HK-2 (cell line): ENCODE data around the gene SMPD1.

ENCODE experiments used
- DNase-seq: peaks from one replicate; pipeline ENCODE4 v3.0.0-alpha.2; 2018; ENCODE audit not compliant: unreplicated experiment

The SMPD1 gene

GRCh38 chr11:6389905-6390717 is at the start of gene SMPD1:
Gene SMPD1 (plus strand): TSS chr11:6390474. CDS start chr11:6390599, 125 bp downstream.
- DNase-seq: peak; percentile 79

DNA sequence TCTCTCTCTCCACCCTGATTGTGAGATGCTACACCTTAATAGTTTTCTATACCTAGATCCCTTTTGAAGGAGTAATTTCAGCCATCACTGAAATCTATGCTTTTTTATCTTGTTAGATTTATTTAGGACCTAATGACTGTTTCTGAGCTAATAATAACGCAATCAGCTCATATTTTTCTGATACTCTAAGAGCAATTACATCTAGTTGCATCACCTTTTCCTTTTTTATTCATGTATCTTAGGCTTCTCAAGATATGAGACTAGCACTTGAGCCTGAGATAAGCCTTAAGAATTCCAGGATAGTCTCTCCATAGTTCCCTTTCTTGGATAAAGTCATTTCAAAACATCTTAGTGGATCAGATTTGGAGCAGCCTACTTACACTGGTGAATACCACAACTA is 44.9 kb upstream of the SMPD1 start:
- DNase-seq: no peak

DNA sequence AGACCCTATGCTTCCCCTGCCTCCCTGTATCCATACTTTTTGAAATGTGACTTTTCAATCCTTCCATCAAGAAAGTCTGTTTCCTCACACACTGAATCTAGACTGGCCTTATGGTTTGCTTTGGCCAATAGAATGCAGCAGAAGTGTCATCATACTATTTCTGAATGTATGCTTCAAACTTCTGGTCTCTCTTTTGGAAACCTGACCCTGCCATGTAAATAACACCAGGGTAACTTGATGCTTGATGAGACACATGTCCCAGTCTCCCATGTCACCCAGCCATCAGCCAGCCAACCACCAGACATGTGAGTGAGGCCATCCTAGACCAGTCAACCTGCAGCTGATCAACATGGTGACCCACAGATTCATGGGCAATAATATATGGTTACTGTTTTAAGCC is 40.2 kb upstream of the SMPD1 start:
- DNase-seq: no peak

DNA sequence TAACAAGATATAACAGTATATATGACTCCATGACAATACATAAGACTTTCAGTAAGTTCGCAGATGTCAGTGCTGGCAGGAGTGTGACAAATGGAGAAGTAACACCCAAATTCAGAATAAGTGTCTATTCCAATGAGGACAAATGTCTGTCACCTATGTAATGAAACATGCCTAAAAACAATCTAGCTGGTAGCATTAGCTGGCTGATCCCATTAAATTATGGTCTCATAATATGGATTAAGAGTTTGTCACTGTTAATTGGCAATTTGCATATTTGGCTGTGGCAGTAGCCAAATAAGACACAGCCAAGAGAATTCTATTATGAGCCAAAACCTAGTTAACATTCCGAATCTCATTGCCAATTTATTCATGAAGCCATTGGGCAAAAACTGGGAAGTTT is 39.8 kb upstream of the SMPD1 start:
- no peak for DNase-seq

DNA sequence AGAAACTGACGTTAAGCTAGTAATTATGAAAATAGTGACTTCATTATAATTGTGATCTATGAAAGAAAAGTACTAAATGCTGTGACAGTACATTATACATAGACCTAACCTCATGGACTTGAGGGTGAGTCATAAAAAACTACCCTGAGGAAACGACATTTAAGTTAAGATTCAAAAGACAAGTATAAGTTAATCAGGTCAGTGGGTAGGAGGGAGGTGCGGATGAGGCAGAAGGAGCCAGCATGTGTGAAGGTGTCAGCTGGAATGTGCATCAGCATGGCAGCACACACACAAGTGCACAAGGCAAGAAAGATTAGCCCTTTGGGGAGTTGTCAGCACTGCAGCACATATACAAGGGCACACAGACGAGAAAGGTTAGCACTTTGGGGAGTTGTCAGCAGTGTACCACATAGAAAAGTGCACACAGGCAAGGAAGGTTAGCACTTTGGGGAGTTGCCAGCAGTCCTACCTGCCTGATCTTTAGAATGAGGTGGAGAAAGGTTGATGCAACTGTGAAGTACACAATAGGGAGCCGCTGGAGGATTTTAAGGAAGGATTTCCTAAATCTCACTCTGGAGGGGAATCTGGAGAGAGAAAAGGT is 38.4 kb upstream of the SMPD1 start:
- no peak for DNase-seq

DNA sequence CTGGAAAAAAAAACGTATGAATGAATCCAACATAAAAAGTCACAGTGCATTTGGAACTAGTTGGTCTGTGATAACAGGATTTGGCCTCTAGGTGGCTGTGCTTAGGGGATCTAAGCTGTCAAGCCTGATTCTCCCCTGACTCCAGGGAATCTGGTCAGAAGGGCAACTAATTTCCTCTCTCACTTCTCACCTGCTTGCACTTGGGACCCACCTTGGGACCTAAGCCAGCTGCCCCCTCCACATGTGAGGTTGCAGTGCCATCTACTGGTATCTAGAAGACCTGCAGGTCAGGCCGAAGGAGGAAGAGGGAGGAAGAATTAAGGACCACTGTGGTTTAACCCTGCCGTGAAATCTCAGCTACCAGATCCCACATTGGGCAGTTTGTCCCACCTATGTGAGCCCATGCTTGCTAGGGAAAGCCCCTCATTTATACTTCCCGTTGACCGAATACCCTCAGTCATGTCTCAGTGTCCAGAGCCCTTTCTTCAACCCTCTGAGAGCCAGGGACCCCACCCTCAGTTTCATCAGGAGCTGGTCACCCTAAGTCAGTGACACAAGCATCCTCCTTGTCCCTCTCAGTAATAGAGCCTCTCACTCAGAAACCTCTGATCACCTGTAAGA is 36.8 kb upstream of the SMPD1 start:
- DNase-seq: peak; percentile 48

- no peak for DNase-seq
Observed at GRCh38 chr11:6354651-6355485, 35.4 kb upstream of the SMPD1 start.

DNA sequence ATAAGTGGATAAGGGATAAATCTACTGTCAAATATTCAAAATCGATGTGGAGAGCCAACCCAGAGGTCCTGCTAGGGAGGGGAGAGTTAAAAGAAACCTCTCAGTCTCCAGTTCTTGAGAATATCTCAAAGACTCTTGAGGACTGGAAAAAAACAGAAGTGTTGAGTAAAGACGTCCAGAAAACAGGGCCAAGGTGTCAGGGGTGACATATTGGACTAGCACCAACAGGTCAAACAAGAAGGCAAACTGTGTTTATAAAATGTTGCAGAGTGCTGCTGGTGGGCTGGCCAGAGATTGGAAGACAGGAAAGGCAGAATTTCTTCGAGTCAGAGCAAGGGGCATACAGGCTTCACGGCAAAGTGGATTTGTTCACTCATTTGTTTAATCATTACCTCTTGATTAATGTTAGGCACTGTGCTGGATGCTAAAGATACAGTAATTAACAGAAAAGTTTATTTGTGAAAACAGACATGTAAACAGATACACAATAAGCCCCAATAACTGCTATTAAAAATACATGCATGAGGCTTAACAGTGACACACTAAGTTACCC is 33.7 kb upstream of the SMPD1 start:
- no peak for DNase-seq

GRCh38 chr11:6357222-6357621 is 33.1 kb upstream of the SMPD1 start:
- DNase-seq: peak; percentile 40

GRCh38 chr11:6360183-6360582 is 30.1 kb upstream of the SMPD1 start:
- no peak for DNase-seq

GRCh38 chr11:6362185-6362872 is 27.9 kb upstream of the SMPD1 start:
- DNase-seq: no peak

DNA sequence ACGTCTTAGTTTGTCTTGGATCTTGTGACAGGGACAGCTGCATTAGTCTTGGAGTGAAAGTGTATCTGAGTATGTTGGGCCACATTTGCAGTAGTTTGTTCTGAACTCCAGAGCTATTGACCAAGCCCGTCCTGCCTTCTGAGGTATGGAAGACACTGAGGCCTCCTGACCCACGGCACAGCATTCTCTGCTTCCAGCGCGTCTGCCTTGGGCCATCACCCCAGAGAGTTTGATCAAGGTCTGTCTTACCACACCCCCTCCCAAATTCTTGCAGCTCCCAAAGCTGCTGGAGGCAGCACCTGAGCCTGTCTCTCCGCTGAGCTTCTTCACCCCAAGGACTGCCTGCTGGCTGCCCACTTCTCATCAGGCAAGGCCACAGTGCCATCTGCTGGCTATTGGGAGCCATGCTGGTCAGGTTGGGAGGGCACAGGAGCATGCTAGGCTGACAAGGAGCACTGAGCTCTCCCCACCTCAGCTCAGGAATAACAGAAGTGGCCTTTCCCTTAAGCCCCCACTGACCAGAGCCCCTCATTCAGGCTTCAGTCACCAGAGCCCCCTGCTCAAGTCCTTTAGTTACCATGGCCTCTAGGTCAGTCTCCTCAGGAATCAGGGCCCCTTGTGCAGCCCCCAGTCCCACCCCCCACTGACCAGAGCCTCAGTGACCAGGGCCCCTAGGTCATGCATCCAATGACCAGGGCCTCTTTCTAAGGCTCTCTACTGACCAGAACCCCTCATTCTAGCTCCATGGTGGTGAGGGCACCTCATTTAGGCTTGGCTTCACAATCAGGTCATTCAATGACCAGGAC is 27.2 kb upstream of the SMPD1 start:
- DNase-seq: peak; percentile 52

DNA sequence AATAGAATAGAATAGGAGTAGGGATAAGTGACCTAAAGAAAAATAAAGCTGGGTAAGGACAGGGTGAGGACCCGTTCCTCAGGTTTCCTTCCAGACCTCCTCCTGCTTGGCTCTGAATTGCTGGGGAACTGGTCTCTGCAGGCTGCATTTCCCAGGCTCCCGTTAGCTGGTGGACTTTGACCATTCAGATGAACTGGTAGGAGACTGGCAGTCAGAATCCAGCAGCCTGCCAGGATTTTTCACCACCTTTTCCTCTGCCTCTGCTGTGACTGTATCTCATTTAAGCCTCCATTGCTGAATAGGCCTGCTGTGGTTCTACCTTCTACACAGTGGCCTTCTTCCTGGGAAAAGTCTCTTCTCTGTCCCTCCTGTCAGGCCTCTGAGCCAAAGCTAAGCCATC is 24.6 kb upstream of the SMPD1 start:
- no peak for DNase-seq

GRCh38 chr11:6371825-6372224 is 18.4 kb upstream of the SMPD1 start:
- no peak for DNase-seq

DNA sequence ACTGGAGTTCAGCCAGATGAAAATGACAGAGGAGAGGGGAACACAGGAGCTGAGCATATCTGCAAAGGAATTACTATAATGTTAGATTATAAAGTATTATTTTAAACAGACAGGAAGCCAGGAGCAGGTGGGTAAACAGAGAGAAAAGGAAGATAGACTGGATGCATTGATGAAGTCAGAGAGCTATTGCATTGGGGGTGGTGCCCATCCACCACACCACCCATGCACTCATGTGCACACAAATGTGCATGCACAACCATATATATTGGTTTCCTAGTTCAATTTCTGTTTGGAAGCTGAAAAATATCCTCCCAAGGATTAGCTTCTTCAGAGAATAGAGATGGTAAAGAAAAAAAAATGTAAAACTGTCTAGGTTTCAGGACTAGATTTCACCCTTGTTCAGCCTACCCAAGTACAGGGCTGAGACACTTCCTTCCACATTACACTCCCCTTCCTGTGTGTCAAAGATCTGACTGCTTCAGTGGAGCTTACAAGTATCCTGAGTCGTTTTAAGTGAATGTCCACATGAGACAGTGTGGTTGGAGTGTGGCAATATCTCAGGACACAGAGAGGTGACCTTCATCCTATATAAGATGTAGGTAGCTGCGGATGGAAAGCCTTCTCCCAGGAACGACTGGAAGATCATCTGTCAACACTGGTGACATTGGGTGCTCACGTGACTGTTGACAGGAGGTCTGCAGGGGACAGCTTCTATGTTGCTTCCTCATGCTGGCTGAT is 12.2 kb upstream of the SMPD1 start:
- no peak for DNase-seq

DNA sequence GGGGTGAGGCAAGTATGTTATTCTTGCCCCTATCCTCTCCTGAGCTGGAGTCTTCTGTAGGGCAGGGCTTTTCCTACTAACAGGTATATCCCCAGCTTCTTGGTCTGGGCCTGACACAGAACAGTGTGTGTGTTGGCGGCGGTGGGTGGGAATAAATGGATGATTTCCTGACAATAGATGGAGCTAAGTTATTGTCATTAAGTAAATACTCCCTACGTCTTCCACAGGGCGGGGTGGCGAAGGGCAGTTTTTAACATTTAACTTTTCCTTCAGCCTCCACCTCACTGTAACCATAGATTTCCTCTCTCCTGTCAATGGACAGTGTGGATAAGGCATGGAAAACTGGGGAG is 11.7 kb upstream of the SMPD1 start:
- DNase-seq: no peak

DNA sequence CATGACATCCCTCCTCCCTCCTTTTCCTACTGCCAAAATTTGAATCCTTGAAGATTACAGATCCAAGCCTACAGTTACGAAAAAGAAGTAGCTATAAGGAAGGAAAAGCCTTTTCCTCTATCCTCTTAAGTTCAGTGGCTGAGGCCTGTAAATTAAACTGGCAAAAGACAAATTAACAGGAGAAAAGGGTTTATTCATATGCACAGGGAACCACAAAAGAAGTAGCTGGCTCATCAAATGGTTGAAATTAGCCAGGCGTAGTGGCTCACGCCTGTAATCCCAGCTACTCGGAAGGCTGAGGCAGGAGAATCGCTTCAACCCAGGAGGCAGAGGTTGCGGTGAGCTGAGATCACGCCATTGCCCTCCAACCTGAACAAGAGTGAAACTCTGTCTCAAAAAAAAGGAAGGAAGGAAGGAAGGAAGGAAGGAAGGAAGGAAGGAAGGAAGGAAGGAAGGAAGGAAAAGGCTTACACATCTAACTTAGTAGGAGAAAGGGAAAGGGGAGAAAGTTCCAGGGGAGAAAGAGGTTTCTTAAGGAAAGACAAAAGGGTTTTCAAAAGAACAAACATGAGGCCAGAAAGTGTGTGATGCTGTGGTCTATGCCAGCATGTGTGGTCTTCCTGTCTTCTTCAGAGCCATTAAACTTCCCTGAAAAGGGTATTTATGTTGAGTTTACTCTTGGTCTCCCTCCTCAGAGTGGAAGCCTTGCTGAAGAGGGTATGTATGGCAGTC is 5.1 kb upstream of the SMPD1 start:
- DNase-seq: no peak

DNA sequence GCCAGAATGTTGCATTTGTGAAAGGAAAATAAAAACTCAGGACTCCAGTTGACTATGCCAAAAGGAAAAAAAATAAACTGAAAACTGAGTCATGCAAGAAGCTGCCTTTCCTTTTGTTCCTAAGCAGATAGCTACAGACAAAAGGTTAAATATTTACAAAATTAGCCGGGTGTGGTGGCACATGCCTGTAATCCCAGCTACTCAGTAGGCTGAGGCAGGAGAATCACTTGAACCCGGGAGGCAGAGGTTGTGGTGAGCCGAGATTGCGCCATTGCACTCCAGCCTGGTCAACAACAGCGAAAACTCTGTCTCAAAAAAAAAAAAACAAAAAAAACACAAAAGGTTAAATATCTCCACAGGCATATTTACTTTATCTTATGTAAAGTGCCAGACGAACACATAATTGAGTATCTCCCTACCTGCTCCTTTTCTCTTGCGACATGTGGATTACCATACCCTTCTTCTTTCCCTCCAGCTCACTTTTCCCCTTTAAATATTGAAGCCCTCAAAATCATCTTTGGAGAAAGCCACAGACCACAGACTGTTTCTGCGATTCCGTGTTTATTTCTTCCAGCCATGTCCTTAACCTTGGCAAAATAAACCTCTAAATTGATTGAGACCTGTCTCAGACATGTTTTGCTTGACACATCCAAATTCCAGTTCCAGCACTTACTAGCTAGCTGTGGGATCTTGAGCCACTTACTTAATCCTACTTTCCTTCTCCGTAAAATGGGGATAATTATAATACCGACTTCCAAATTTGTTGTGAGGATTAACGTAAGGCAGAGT is 2.3 kb upstream of the SMPD1 start:
- DNase-seq: no peak
